EL (cell line): ENCODE data around the gene CFP.

Experiments used
- DNase-seq: peaks from one replicate; pipeline ENCODE4 v3.0.0-alpha.2; 2016

CFP gene

DNA sequence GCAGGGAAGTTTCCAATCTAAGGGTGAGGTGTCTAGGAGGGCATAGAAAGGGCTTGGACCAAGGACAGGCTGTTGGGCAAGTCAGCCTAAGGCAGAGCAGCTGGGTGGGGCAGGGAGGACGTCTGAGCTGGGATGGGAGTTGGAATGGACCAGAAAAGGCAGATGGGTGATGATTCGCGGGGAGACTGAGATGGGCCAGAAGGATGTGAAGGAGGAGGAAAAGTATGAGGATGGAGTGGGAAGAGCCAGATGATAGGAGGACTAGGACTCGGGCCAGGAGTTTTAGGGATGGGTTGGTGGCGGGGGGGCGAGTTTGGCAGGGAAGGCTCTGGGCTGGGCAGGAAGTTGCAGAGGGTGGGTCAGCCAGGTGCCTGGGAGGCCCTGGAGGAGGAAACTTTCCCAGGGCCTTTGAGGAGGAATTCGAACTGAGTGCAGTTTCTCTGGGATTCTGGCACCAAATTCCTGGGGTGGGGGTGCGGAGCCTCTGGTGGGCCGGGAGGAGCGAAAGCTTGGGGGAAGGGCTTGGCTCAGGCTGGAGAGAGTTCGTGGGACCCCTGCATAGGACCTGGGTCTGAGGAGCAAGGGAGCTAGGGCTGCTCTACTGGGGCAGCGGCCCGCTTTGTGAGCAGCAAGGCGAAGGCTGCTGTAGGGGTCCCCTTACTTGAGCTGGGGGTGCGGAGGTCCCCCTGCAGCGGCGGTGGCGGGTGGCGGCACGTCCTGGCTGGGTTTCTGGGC is 56.2 kb downstream of the CFP start:
- peak; percentile 47 for DNase-seq
